Endothelial cell (in vitro differentiated cells): Measurements from ENCODE around the gene SURF2. TPM values are rescaled to one million over a fixed set of nuclear protein-coding genes. Genes with fewer than 3 reads are reported as not detected.
A peak's percentile ranks its signal among the peaks of the same experiment; 100 is the strongest.

Experiments used
- DNase-seq: peaks from one replicate; pipeline ENCODE4 v3.0.0; 2021; ENCODE audit warnings: low spot score
- H3K27ac Mint-ChIP-seq: one replicate; pipeline ENCODE4 v1.8.0; 2021; ENCODE audit warnings: mixed read lengths, inconsistent platforms; ENCODE audit not compliant: unreplicated experiment
- H3K27me3 Mint-ChIP-seq: one replicate; pipeline ENCODE4 v1.8.0; 2021; ENCODE audit warnings: mild to moderate bottlenecking, moderate library complexity, mixed read lengths, inconsistent platforms; ENCODE audit not compliant: unreplicated experiment
- H3K36me3 Mint-ChIP-seq: one replicate; pipeline ENCODE4 v1.8.0; 2021; ENCODE audit warnings: mild to moderate bottlenecking, low read depth, mixed read lengths, inconsistent platforms; ENCODE audit not compliant: unreplicated experiment
- H3K4me1 Mint-ChIP-seq: one replicate; pipeline ENCODE4 v1.8.0; 2021; ENCODE audit warnings: mild to moderate bottlenecking, mixed read lengths, inconsistent platforms; ENCODE audit not compliant: unreplicated experiment
- H3K4me3 Mint-ChIP-seq: one replicate; pipeline ENCODE4 v1.8.0; 2021; ENCODE audit warnings: mild to moderate bottlenecking, mixed read lengths, inconsistent platforms; ENCODE audit not compliant: unreplicated experiment
- H3K9me3 Mint-ChIP-seq: one replicate; pipeline ENCODE4 v1.8.0; 2021; ENCODE audit warnings: mixed read lengths, inconsistent platforms; ENCODE audit not compliant: unreplicated experiment
- CTCF ChIP-seq: fragments of 200-600 bp; sonication (generic); IDR thresholded peaks from one replicate; pipeline ENCODE4 v1.5.0; 2021; ENCODE audit warnings: antibody characterized with exemption; ENCODE audit not compliant: unreplicated experiment
- total RNA-seq: library from RNA; stranded (reverse); fragmentation: NEBNext Ultra II Directional; extraction: Animal tissue kit (Norgen Biotek cat#: 25700); gene quantifications from one replicate; pipeline ENCODE4 v1.2.1, GENCODE V29; 2021; ENCODE audit not compliant: unreplicated experiment

SURF2 gene
- total RNA-seq, 1 donor from 2014 or later, result 11.9 TPM

- peaks cover 34% of the 10 kb centered on the region for H3K36me3 Mint-ChIP-seq
- peaks cover 9% of the 10 kb centered on the region for H3K27me3 Mint-ChIP-seq
- peak overlapping the region; percentile 35 for H3K4me3 Mint-ChIP-seq
- no peaks in the 10 kb centered on the region for H3K4me1 Mint-ChIP-seq
- no peak for TF ChIP-seq CTCF
- H3K9me3 Mint-ChIP-seq, result no peaks in the 10 kb centered on the region
- no peak for DNase-seq
- H3K27ac Mint-ChIP-seq, result peak overlapping the region; percentile 20
These were observed 49.4 kb downstream of the SURF2 start for GRCh38 chr9:133405508-133406438.

GRCh38 chr9:133406480-133407307 lies 50.3 kb downstream of the SURF2 start:
- peaks cover 37% of the 10 kb centered on the region for H3K36me3 Mint-ChIP-seq
- TF ChIP-seq CTCF, result peak; percentile 86
- H3K4me3 Mint-ChIP-seq, result no peak overlapping the region
- H3K4me1 Mint-ChIP-seq, result no peaks in the 10 kb centered on the region
- no peaks in the 10 kb centered on the region for H3K9me3 Mint-ChIP-seq
- peak overlapping the region; percentile 42 for H3K27ac Mint-ChIP-seq
- peaks cover 9% of the 10 kb centered on the region for H3K27me3 Mint-ChIP-seq
- DNase-seq, result peak; percentile 87

- no peak for DNase-seq
- TF ChIP-seq CTCF, result no peak
- Mint-ChIP-seq H3K9me3 (no peaks in the 10 kb centered on the region), H3K36me3 (peaks cover 47% of the 10 kb centered on the region), H3K27me3 (peaks cover 9% of the 10 kb centered on the region), H3K4me1 (no peaks in the 10 kb centered on the region), H3K27ac (no peak overlapping the region), H3K4me3 (no peak overlapping the region)
These were observed 51.7 kb downstream of the SURF2 start for GRCh38 chr9:133408042-133408441.

Other genes with a start within 250 kb of the SURF2 start
- gene RALGDS, start 235.3 kb upstream of the SURF2 start, total RNA-seq, result 80.6 TPM
- gene GBGT1, start 192.6 kb upstream of the SURF2 start, total RNA-seq, result 98.4 TPM
- gene OBP2B, start 147.3 kb upstream of the SURF2 start, total RNA-seq, result not detected
- 1.4 TPM for gene ABO, start 81.3 kb upstream of the SURF2 start, total RNA-seq
- gene SURF6, start 20.4 kb upstream of the SURF2 start, total RNA-seq, result 21.7 TPM
- 32.9 TPM for gene MED22, start 8.4 kb upstream of the SURF2 start, total RNA-seq
- 2,006 TPM for gene RPL7A, start 8.3 kb upstream of the SURF2 start, total RNA-seq
- 36.2 TPM for gene SURF1, start 63 bp upstream of the SURF2 start, total RNA-seq
- 169 TPM for gene SURF4, start 19.5 kb downstream of the SURF2 start, total RNA-seq
- 0.64 TPM for gene STKLD1, start 19.8 kb downstream of the SURF2 start, total RNA-seq
- gene REXO4, start 61.5 kb downstream of the SURF2 start, total RNA-seq, result 30.9 TPM
- gene ADAMTS13, start 65.8 kb downstream of the SURF2 start, total RNA-seq, result 9.1 TPM
- 34.3 TPM for gene CACFD1, start 103.4 kb downstream of the SURF2 start, total RNA-seq
- gene SLC2A6, start 122.5 kb downstream of the SURF2 start, total RNA-seq, result 32.5 TPM
- gene MYMK, start 168.4 kb downstream of the SURF2 start, total RNA-seq, result not detected
- 5.9 TPM for gene ADAMTSL2, start 178.2 kb downstream of the SURF2 start, total RNA-seq